C4-2B (cell line): Measurements from ENCODE around the gene AHDC1.

ENCODE experiments used
- CTCF ChIP-seq: fragments of 450-650 bp; conservative IDR thresholded peaks from 2 replicates; pipeline ENCODE4 v1.5.1; 2017; ENCODE audit warnings: mild to moderate bottlenecking
- ZFX ChIP-seq: fragments of 450-650 bp; IDR thresholded peaks from 2 replicates; pipeline ENCODE4 v1.6.1; 2017

GRCh38 chr1:27545876-27546275, 58.1 kb downstream of the AHDC1 start:
- TF ChIP-seq CTCF (no peak), ZFX (no peak)
